Effector CD4-positive, alpha-beta T cell (primary cell): ENCODE data around the gene ITGB8.

Experiments used
- DNase-seq: peaks from one replicate; pipeline ENCODE4 v3.0.0-alpha.2; 2020

The ITGB8 gene

GRCh38 chr7:20432071-20432470 lies 101.4 kb downstream of the ITGB8 start:
- no peak for DNase-seq

- DNase-seq: no peak
These were observed 104.6 kb downstream of the ITGB8 start for GRCh38 chr7:20435305-20435704.

GRCh38 chr7:20438248-20438647 lies 107.5 kb downstream of the ITGB8 start:
- no peak for DNase-seq

- no peak for DNase-seq
These were observed 108.1 kb downstream of the ITGB8 start for GRCh38 chr7:20438694-20439376.

- DNase-seq: no peak
These were observed 108.9 kb downstream of the ITGB8 start for GRCh38 chr7:20439416-20440185.

- DNase-seq: no peak
These were observed 109.9 kb downstream of the ITGB8 start for GRCh38 chr7:20440472-20441105.

- DNase-seq: no peak
These were observed 110.6 kb downstream of the ITGB8 start for GRCh38 chr7:20441346-20441745.

GRCh38 chr7:20441991-20442441 lies 111.3 kb downstream of the ITGB8 start:
- DNase-seq: no peak

- no peak for DNase-seq
These were observed 112.3 kb downstream of the ITGB8 start for GRCh38 chr7:20442951-20443350.

- DNase-seq: no peak
These were observed 113.5 kb downstream of the ITGB8 start for GRCh38 chr7:20444030-20444800.

GRCh38 chr7:20447021-20447650 lies 116.4 kb downstream of the ITGB8 start:
- no peak for DNase-seq

- DNase-seq: no peak
These were observed 118.5 kb downstream of the ITGB8 start for GRCh38 chr7:20449176-20449575.

GRCh38 chr7:20450536-20450935 lies 119.8 kb downstream of the ITGB8 start:
- no peak for DNase-seq

GRCh38 chr7:20454202-20454601 lies 123.5 kb downstream of the ITGB8 start:
- no peak for DNase-seq

GRCh38 chr7:20456701-20457100 lies 126.0 kb downstream of the ITGB8 start:
- no peak for DNase-seq

- no peak for DNase-seq
These were observed 127.8 kb downstream of the ITGB8 start for GRCh38 chr7:20458521-20458920.

- DNase-seq: no peak
These were observed 128.7 kb downstream of the ITGB8 start for GRCh38 chr7:20459419-20459818.

GRCh38 chr7:20464891-20465290 lies 134.2 kb downstream of the ITGB8 start:
- DNase-seq: no peak
